Measurements from ENCODE around the gene KDM3A. TPM values are rescaled to one million over a fixed set of nuclear protein-coding genes. Genes with fewer than 3 reads are reported as not detected.

The KDM3A gene
- total and polyA plus RNA-seq, 2 of the 8 experiments (the other 6 are each of a cell fraction or from before 2014, with no cell fraction given) = 15.8 to 29.2 TPM

GRCh38 chr2:86489542-86489941, 48.4 kb downstream of the KDM3A start:
- Histone ChIP-seq H4K8ac (ENCODE audit: extremely low read depth, insufficient read depth, low read length) (no peak overlapping the region), H3K23me2 (ENCODE audit: low read depth, low read length) (no peaks in the 10 kb centered on the region), H4K20me1 (replicated peaks in 1 of 2; ENCODE audit: control insufficient read depth in 1 of 2, insufficient read depth in 2 of 2, low read length in 2 of 2) (peaks cover 2 to 3% of the 10 kb centered on the region in 2 experiments), H3K4ac (replicated peaks; ENCODE audit: insufficient read length, low read depth, low read length) (no peak overlapping the region), H2AFZ (ENCODE audit: low read length) (no peak overlapping the region), H3K14ac (ENCODE audit: insufficient read length) (no peak overlapping the region), H4K5ac (ENCODE audit: insufficient read length, low read depth, low read length) (no peak overlapping the region), H2BK5ac (ENCODE audit: low read depth, low read length) (no peak overlapping the region), H2AK5ac (ENCODE audit: low read depth, low read length) (no peak overlapping the region), H2BK20ac (ENCODE audit: low read length) (no peak overlapping the region), H3K9ac (replicated peaks in 1 of 4; ENCODE audit: extremely low read depth in 1 of 4, low read depth in 3 of 4, low read length in 3 of 4) (no peak overlapping the region), H2BK12ac (ENCODE audit: low read depth, low read length) (no peak overlapping the region), H3K9me3 (ENCODE audit: insufficient read depth in 2 of 2, low read depth in 1 of 2, low read length in 1 of 2) (no peaks in the 10 kb centered on the region), H3K27me3 (replicated peaks in 1 of 4; ENCODE audit: control insufficient read depth in 3 of 4, extremely low read depth in 1 of 4, insufficient read depth in 3 of 4, low read length in 3 of 4) (no peaks in the 10 kb centered on the region), H3K4me1 (replicated peaks in 1 of 4; ENCODE audit: control insufficient read depth in 3 of 4, insufficient read depth in 4 of 4, low read length in 3 of 4) (no peaks in the 10 kb centered on the region), H4K91ac (replicated peaks; ENCODE audit: insufficient read length, low read length) (no peak overlapping the region), H3K4me3 (ENCODE audit: extremely low read depth in 1 of 4, insufficient read depth in 2 of 4, low read depth in 3 of 4, low read length in 4 of 4) (no peak overlapping the region), H3K4me2 (ENCODE audit: insufficient read depth in 1 of 2, low read depth in 2 of 2, low read length in 2 of 2) (no peak overlapping the region), H3K79me1 (ENCODE audit: low read depth, low read length) (no peaks in the 10 kb centered on the region), H3K27ac (ENCODE audit: low read depth, low read length) (no peak overlapping the region), H2BK15ac (ENCODE audit: low read length) (no peak overlapping the region), H2BK120ac (replicated peaks; ENCODE audit: low read depth, low read length) (no peak overlapping the region), H3K79me2 (ENCODE audit: control insufficient read depth in 1 of 2, insufficient read depth in 2 of 2, low read length in 2 of 2) (no peaks in the 10 kb centered on the region), H3K36me3 (ENCODE audit: control insufficient read depth in 2 of 4, insufficient read depth in 4 of 4, low read length in 3 of 4) (peaks cover 22 to 67% (median 56%) of the 10 kb centered on the region in 4 experiments), H3K23ac (ENCODE audit: insufficient read length) (no peak overlapping the region), H3K18ac (ENCODE audit: extremely low read depth, low read length) (no peak overlapping the region), H3K56ac (replicated peaks; ENCODE audit: insufficient read length, low read depth, low read length) (no peak overlapping the region)
- POLR2A ChIA-PET (ENCODE audit: partially characterized antibody) = no interaction called here
- CTCF ChIA-PET (ENCODE audit: partially characterized antibody) = interaction anchor here (0.7 to 1.0 kb wide), 2 partner anchors 42 to 93 kb away, joined by 3 to 5 read pairs; no protein-coding TSS in a partner anchor
- FAIRE-seq = no peak
- TF ChIP-seq ATF3 (IDR thresholded peaks at IDR 0.05; ENCODE audit: insufficient read depth, low read depth, low read length) (no peak), MAX (IDR thresholded peaks at IDR 0.05) (no peak)
- no peak for DNase-seq (ENCODE audit: low read depth in 1 of 2, low spot score in 2 of 2)
- 91% methylated on average over 3 of the region's 3 CpGs; no CpG with 5 or more reads in 1 of the 2 experiments for WGBS, 2 experiments (ENCODE audit: extremely low coverage in 1 of 2, insufficient coverage in 1 of 2, insufficient read length in 1 of 2, insufficient replicate concordance in 2 of 2, low coverage in 1 of 2, low lambda C conversion rate in 2 of 2, missing lambda C conversion rate in 1 of 2)
